Type B pancreatic cell (in vitro differentiated cells): ENCODE measurements around the gene SPRY1. TPM values are rescaled to one million over a fixed set of nuclear protein-coding genes. Genes with fewer than 3 reads are reported as not detected.

Experiments
- DNase-seq: peaks from one replicate; pipeline ENCODE4 v3.0.0; 2021; ENCODE audit warnings: mixed read lengths; ENCODE audit not compliant: unreplicated experiment; ENCODE audit errors: extremely low spot score
- H3K27ac Mint-ChIP-seq: 2 replicates; pipeline ENCODE4 v1.8.0; 2021; ENCODE audit warnings: mild to moderate bottlenecking, mixed read lengths
- H3K27me3 Mint-ChIP-seq: 2 replicates; pipeline ENCODE4 v1.8.0; 2021; ENCODE audit warnings: mixed read lengths
- H3K36me3 Mint-ChIP-seq: 2 replicates; pipeline ENCODE4 v1.8.0; 2021; ENCODE audit warnings: mixed read lengths
- H3K4me1 Mint-ChIP-seq: one replicate; pipeline ENCODE4 v1.8.0; 2021; ENCODE audit warnings: mixed read lengths; ENCODE audit not compliant: unreplicated experiment
- H3K4me3 Mint-ChIP-seq: 2 replicates; pipeline ENCODE4 v1.8.0; 2021; ENCODE audit warnings: mild to moderate bottlenecking, mixed read lengths
- H3K9me3 Mint-ChIP-seq: 2 replicates; pipeline ENCODE4 v1.8.0; 2021; ENCODE audit warnings: mixed read lengths
- total RNA-seq: library from RNA; stranded (reverse); gene quantifications from 2 replicates; pipeline ENCODE4 v1.2.1, GENCODE V29; 2021; ENCODE audit warnings: low replicate concordance
- TF ChIP-seq, protein P1 (sequence below): fragments of 200-600 bp; sonication (generic); conservative IDR thresholded peaks from 2 replicates; pipeline ENCODE4 v1.5.0; 2021; ENCODE audit warnings: antibody characterized with exemption, mild to moderate bottlenecking

Gene SPRY1
- total RNA-seq, 1 donor from 2014 or later = 61.3 TPM

DNA sequence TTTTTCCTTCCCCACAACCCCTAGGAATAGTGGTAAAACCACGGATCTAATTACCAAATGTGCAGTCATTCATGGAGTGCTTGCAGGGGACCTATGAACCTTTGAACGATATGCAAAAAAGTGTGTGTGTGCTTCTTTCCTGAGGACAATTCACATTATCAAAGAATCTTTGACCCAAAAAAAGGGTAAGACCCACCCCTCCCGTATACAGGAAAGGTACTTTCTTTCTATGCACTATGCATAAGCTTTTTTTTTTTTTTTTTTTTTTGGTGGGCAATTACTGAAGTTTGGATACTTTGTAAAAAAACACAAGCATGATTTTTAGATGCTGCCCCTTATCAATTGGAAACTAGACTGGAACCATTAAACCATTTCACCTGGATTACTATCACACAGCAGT is 31.4 kb downstream of the SPRY1 start:
- Mint-ChIP-seq H3K9me3 (peaks cover 25% of the 10 kb centered on the region), H3K4me3 (no peak overlapping the region), H3K27ac (no peak overlapping the region), H3K27me3 (no peaks in the 10 kb centered on the region), H3K36me3 (peaks cover 8% of the 10 kb centered on the region), H3K4me1 (no peaks in the 10 kb centered on the region)
- TF ChIP-seq, protein P1, sequence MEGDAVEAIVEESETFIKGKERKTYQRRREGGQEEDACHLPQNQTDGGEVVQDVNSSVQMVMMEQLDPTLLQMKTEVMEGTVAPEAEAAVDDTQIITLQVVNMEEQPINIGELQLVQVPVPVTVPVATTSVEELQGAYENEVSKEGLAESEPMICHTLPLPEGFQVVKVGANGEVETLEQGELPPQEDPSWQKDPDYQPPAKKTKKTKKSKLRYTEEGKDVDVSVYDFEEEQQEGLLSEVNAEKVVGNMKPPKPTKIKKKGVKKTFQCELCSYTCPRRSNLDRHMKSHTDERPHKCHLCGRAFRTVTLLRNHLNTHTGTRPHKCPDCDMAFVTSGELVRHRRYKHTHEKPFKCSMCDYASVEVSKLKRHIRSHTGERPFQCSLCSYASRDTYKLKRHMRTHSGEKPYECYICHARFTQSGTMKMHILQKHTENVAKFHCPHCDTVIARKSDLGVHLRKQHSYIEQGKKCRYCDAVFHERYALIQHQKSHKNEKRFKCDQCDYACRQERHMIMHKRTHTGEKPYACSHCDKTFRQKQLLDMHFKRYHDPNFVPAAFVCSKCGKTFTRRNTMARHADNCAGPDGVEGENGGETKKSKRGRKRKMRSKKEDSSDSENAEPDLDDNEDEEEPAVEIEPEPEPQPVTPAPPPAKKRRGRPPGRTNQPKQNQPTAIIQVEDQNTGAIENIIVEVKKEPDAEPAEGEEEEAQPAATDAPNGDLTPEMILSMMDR = no peak
- no peak for DNase-seq

DNA sequence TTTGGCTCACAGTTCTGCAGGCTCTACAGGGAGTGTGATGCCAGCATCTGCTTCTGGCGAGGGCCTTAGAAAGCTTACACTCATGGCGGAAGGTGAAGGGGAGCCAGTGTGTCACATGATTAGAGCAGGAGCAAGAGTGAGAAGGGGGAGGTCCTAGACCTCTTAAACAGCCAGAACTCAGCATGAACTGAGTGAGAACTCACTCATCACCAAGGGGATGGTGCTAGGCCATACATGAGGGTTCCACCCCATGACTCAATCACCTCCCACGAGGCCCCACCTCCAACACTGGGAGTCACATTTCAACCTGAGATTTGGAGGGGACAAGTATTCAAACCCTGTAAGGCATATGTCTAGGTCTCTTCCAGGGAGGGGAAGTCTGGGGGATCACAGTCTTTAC is 33.4 kb downstream of the SPRY1 start:
- Mint-ChIP-seq H3K4me1 (no peaks in the 10 kb centered on the region), H3K27ac (no peak overlapping the region), H3K36me3 (peaks cover 8% of the 10 kb centered on the region), H3K9me3 (peaks cover 25% of the 10 kb centered on the region), H3K27me3 (no peaks in the 10 kb centered on the region), H3K4me3 (no peak overlapping the region)
- DNase-seq = no peak
- TF ChIP-seq, protein P1 = no peak

DNA sequence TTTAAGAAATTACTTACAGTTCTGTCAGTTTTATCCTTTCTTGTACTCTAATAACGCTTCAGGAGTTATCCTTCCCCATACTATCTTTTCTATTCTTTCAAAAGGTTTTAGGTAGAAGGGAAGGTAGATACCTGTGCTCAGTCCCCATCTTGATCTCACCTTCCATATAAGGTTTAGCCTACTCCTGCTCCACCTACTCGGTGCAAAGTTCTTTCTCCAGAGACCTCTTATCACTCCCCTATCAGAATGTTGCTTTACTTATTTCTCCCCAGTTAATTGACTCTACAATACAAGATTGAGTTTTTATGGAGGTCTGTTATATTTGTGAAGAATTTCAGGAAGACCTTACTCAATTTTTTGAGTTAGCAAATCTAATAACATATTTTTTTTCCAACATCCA is 33.9 kb downstream of the SPRY1 start:
- Mint-ChIP-seq H3K9me3 (peaks cover 25% of the 10 kb centered on the region), H3K27me3 (no peaks in the 10 kb centered on the region), H3K27ac (no peak overlapping the region), H3K4me1 (no peaks in the 10 kb centered on the region), H3K4me3 (no peak overlapping the region), H3K36me3 (peaks cover 8% of the 10 kb centered on the region)
- DNase-seq = no peak
- TF ChIP-seq, protein P1 = no peak

DNA sequence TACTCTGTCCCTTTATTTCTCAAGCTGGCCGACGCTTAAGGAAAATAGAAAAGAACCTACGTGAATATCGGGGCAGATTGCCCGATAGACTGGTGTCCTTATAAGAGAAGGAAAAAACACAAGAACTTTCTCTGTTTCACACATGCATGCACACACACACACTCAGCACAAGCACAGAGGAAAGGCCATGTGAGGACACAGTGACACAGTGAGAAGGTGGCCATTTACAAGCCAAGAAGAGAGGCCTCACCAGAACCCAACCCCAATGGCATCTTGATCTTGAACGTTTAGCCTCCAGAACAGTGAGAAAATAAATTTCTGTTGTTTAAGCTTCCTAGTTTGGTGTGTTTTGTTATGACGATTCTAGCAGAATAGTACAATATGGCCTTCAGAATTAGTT is 37.0 kb downstream of the SPRY1 start:
- no peaks in the 10 kb centered on the region for H3K4me1 Mint-ChIP-seq
- TF ChIP-seq, protein P1 = no peak
- H3K4me3 Mint-ChIP-seq = no peak overlapping the region
- H3K27me3 Mint-ChIP-seq = no peaks in the 10 kb centered on the region
- H3K27ac Mint-ChIP-seq = no peak overlapping the region
- peaks cover 16% of the 10 kb centered on the region for H3K9me3 Mint-ChIP-seq
- peaks cover 11% of the 10 kb centered on the region for H3K36me3 Mint-ChIP-seq
- DNase-seq = no peak

DNA sequence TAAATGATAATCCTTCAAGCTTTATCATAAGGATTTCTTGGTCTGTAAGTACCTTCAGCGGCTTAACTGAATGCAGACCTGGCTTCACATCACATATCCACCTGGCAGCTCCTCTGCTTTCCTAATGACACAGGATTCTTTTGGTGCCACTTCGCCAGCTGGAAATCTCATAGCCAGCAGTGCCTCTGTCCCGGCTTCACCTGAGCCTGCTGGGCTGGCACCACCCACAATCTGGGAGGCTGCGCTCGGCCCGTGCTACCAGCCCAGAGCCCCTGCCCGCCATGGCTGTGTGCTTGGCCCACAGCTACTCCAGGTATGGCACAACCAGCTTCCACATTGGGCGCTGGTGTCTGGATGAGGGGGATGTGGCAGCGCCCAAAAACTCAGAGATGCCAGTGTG is 37.4 kb downstream of the SPRY1 start:
- TF ChIP-seq, protein P1 = no peak
- H3K4me3 Mint-ChIP-seq = no peak overlapping the region

More for the DNA sequence above, 37.4 kb downstream of the SPRY1 start:
- Mint-ChIP-seq H3K27me3 (no peaks in the 10 kb centered on the region), H3K9me3 (peaks cover 16% of the 10 kb centered on the region), H3K4me1 (no peaks in the 10 kb centered on the region), H3K27ac (no peak overlapping the region), H3K36me3 (peaks cover 11% of the 10 kb centered on the region)
- DNase-seq = no peak
